Measurements from ENCODE around the gene TWIST2.

Gene TWIST2

DNA sequence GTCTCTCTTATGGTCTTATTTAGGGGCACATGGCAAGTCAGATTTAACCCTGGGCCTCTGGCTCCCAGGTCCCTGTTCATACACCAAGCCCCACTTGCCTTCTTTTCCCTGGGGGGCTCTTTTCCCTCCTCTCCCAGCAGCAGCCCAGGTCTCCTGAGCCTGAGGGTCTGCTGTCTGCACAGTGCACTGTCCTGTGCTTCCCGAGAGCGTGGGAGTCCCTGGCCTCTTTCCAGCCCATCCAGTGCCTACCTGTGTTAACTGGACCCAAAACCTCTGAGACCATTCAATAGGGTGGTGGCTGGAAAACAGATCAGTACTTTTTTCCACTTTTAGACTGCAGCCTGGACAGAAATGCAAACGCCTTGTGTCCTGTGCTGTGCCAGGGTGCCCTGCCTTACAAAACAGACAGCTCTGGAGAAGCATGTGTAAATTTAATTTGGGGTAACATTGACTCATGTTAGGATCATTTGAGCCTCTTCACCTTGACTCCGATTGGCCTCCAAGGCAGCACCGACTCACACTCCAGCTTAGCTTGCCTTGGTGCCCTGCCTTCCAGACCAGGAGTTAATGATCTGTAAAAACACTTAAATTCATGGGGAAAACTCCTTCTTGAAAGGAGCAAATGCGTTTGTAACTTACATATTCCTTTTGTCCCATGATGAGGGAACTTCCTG is 34.3 kb downstream of the TWIST2 start:
- no peak overlapping the region for H3K27ac ChIP-seq (ENCODE audit: low read length)
- H3K9me2 ChIP-seq (replicated peaks; ENCODE audit: insufficient read depth, low read length): no peaks in the 10 kb centered on the region
- no peak overlapping the region for H3K9ac ChIP-seq (ENCODE audit: low read length)
- no peaks in the 10 kb centered on the region for H3K36me3 ChIP-seq (replicated peaks; ENCODE audit: insufficient read depth, low read length)
- no peaks in the 10 kb centered on the region for H4K20me1 ChIP-seq (ENCODE audit: insufficient read depth, low read length)
- TF ChIP-seq EZH2phosphoT487 (IDR thresholded peaks at IDR 0.05; ENCODE audit: low read length): no peak
- TF ChIP-seq, protein P1, sequence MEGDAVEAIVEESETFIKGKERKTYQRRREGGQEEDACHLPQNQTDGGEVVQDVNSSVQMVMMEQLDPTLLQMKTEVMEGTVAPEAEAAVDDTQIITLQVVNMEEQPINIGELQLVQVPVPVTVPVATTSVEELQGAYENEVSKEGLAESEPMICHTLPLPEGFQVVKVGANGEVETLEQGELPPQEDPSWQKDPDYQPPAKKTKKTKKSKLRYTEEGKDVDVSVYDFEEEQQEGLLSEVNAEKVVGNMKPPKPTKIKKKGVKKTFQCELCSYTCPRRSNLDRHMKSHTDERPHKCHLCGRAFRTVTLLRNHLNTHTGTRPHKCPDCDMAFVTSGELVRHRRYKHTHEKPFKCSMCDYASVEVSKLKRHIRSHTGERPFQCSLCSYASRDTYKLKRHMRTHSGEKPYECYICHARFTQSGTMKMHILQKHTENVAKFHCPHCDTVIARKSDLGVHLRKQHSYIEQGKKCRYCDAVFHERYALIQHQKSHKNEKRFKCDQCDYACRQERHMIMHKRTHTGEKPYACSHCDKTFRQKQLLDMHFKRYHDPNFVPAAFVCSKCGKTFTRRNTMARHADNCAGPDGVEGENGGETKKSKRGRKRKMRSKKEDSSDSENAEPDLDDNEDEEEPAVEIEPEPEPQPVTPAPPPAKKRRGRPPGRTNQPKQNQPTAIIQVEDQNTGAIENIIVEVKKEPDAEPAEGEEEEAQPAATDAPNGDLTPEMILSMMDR (IDR thresholded peaks at IDR 0.05; ENCODE audit: low read length): no peak
- TF ChIP-seq EZH2 (optimal IDR thresholded peaks at IDR 0.05; ENCODE audit: low read depth, low read length): no peak
- no peak overlapping the region for H2AFZ ChIP-seq (ENCODE audit: low read length)
- no peak overlapping the region for H3K4me3 ChIP-seq (ENCODE audit: low read length)
- no peaks in the 10 kb centered on the region for H3K79me2 ChIP-seq (ENCODE audit: low read length)
- no peak overlapping the region for H3K4me2 ChIP-seq (ENCODE audit: low read depth, low read length)
- H3K27me3 ChIP-seq (replicated peaks; ENCODE audit: insufficient read depth, low read length): peaks cover 47% of the 10 kb centered on the region
- no peaks in the 10 kb centered on the region for H3K4me1 ChIP-seq (ENCODE audit: low read length)
- H3F3A ChIP-seq (ENCODE audit: insufficient read depth, low read length): no peaks in the 10 kb centered on the region
- no peak for DNase-seq
- no peaks in the 10 kb centered on the region for H3K9me3 ChIP-seq (replicated peaks; ENCODE audit: insufficient read depth, low read length)

GRCh38 chr2:238883421-238883901 is 35.6 kb downstream of the TWIST2 start:
- Histone ChIP-seq H3K9me3 (replicated peaks; ENCODE audit: insufficient read depth, low read length) (no peaks in the 10 kb centered on the region), H2AFZ (ENCODE audit: low read length) (no peak overlapping the region), H3K4me3 (ENCODE audit: low read length) (no peak overlapping the region), H3K4me2 (ENCODE audit: low read depth, low read length) (no peak overlapping the region), H4K20me1 (ENCODE audit: insufficient read depth, low read length) (no peaks in the 10 kb centered on the region), H3K9ac (ENCODE audit: low read length) (no peak overlapping the region), H3F3A (ENCODE audit: insufficient read depth, low read length) (no peaks in the 10 kb centered on the region), H3K36me3 (replicated peaks; ENCODE audit: insufficient read depth, low read length) (no peaks in the 10 kb centered on the region), H3K79me2 (ENCODE audit: low read length) (no peaks in the 10 kb centered on the region), H3K9me2 (replicated peaks; ENCODE audit: insufficient read depth, low read length) (no peaks in the 10 kb centered on the region), H3K27ac (ENCODE audit: low read length) (no peak overlapping the region), H3K27me3 (replicated peaks; ENCODE audit: insufficient read depth, low read length) (peaks cover 51% of the 10 kb centered on the region), H3K4me1 (ENCODE audit: low read length) (no peaks in the 10 kb centered on the region)
- no peak for DNase-seq
- no peak for TF ChIP-seq EZH2phosphoT487 (IDR thresholded peaks at IDR 0.05; ENCODE audit: low read length)
- TF ChIP-seq, protein P1 (IDR thresholded peaks at IDR 0.05; ENCODE audit: low read length): no peak
- TF ChIP-seq EZH2 (optimal IDR thresholded peaks at IDR 0.05; ENCODE audit: low read depth, low read length): no peak

GRCh38 chr2:238884122-238884811 is 36.4 kb downstream of the TWIST2 start:
- no peak for DNase-seq
- Histone ChIP-seq H3F3A (ENCODE audit: insufficient read depth, low read length) (no peaks in the 10 kb centered on the region), H4K20me1 (ENCODE audit: insufficient read depth, low read length) (no peaks in the 10 kb centered on the region), H3K4me2 (ENCODE audit: low read depth, low read length) (no peak overlapping the region), H3K4me3 (ENCODE audit: low read length) (no peak overlapping the region), H3K27ac (ENCODE audit: low read length) (no peak overlapping the region), H3K27me3 (replicated peaks; ENCODE audit: insufficient read depth, low read length) (peaks cover 59% of the 10 kb centered on the region), H2AFZ (ENCODE audit: low read length) (no peak overlapping the region), H3K79me2 (ENCODE audit: low read length) (no peaks in the 10 kb centered on the region), H3K36me3 (replicated peaks; ENCODE audit: insufficient read depth, low read length) (no peaks in the 10 kb centered on the region), H3K9ac (ENCODE audit: low read length) (no peak overlapping the region), H3K9me3 (replicated peaks; ENCODE audit: insufficient read depth, low read length) (no peaks in the 10 kb centered on the region), H3K4me1 (ENCODE audit: low read length) (no peaks in the 10 kb centered on the region), H3K9me2 (replicated peaks; ENCODE audit: insufficient read depth, low read length) (no peaks in the 10 kb centered on the region)
- no peak for TF ChIP-seq EZH2phosphoT487 (IDR thresholded peaks at IDR 0.05; ENCODE audit: low read length)
